BJ (cell line): ENCODE results near the gene USH1C. TPM values are rescaled to one million over a fixed set of nuclear protein-coding genes. Genes with fewer than 3 reads are reported as not detected.

Experiments used
- CTCF ChIA-PET: fragments of 350-600 bp; formaldehyde crosslinking; extraction: SDS; loops from one replicate; lab custom pipeline; 2021; ENCODE audit warnings: antibody characterized with exemption, inconsistent platforms; lab: Yijun Ruan, JAX
- POLR2A ChIA-PET: fragments of 300-600 bp; sonication (Branson Sonifier 250); formaldehyde crosslinking; extraction: SDS; loops from one replicate; lab custom pipeline; 2021; ENCODE audit warnings: antibody characterized with exemption; lab: Charles Lee
- DNase-seq: peaks from one replicate; pipeline ENCODE4 v3.0.0-alpha.2; 2011; ENCODE audit warnings: low read depth
- H3K27me3 ChIP-seq: 2 replicates; pipeline ENCODE4 v1.6.0; 2011; ENCODE audit warnings: low read length; ENCODE audit not compliant: control insufficient read depth, insufficient read depth
- H3K36me3 ChIP-seq: 2 replicates; pipeline ENCODE4 v1.5.1; 2011; ENCODE audit warnings: low read length; ENCODE audit not compliant: control insufficient read depth, insufficient read depth
- H3K4me3 ChIP-seq: 2 replicates; pipeline ENCODE4 v1.5.1; 2011; ENCODE audit warnings: low read depth, mild to moderate bottlenecking, control low read depth, low read length
- polyA plus RNA-seq: library from polyadenylated mRNA; depleted of rRNA; stranded (reverse); fragments of >200 nt; gene quantifications from 2 replicates; pipeline ENCODE4 v1.2.3, GENCODE V29; 2011
- TF ChIP-seq, protein P1 (sequence below): IDR thresholded peaks from 2 replicates; pipeline ENCODE4 v1.5.1; 2011; ENCODE audit warnings: low read depth, mild to moderate bottlenecking, control low read depth, inconsistent platforms, low read length, moderate library complexity; ENCODE audit not compliant: insufficient read depth

USH1C gene
- polyA plus RNA-seq, 1 experiment: not detected

DNA sequence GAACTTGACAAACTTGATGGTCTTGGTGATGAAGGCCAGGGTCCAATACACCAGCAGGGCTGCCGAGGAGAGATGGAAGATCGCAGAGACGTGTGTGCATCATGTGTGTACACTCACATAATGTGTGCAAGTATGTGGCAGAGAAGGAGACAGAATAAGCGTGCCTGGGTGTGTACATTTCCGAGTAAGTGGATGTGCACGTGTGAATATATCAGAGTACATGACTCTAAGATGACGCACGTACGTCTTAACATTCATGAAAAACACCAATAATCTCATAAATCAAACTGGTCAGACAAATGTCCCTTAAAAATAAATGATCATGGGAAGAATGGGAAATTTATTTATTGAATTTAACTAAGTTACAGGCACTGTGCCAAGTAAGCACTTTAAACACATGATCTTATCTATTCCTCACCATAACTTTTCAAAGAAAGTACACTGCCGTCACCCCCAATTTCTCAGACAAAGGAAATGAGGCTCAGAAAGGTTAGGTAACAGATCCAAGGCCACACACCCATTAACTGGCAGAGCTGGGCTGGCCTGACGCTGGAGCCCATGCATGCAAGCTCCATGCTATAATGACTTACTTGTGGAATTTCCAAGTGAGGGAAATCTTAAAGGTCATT lies 80.6 kb downstream of the USH1C start:
- TF ChIP-seq, protein P1, sequence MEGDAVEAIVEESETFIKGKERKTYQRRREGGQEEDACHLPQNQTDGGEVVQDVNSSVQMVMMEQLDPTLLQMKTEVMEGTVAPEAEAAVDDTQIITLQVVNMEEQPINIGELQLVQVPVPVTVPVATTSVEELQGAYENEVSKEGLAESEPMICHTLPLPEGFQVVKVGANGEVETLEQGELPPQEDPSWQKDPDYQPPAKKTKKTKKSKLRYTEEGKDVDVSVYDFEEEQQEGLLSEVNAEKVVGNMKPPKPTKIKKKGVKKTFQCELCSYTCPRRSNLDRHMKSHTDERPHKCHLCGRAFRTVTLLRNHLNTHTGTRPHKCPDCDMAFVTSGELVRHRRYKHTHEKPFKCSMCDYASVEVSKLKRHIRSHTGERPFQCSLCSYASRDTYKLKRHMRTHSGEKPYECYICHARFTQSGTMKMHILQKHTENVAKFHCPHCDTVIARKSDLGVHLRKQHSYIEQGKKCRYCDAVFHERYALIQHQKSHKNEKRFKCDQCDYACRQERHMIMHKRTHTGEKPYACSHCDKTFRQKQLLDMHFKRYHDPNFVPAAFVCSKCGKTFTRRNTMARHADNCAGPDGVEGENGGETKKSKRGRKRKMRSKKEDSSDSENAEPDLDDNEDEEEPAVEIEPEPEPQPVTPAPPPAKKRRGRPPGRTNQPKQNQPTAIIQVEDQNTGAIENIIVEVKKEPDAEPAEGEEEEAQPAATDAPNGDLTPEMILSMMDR: no peak
- ChIA-PET POLR2A (no interaction called here), CTCF (no interaction called here)
- no peaks in the 10 kb centered on the region for H3K27me3 ChIP-seq
- DNase-seq: no peak
- H3K4me3 ChIP-seq: no peak overlapping the region
- no peaks in the 10 kb centered on the region for H3K36me3 ChIP-seq

DNA sequence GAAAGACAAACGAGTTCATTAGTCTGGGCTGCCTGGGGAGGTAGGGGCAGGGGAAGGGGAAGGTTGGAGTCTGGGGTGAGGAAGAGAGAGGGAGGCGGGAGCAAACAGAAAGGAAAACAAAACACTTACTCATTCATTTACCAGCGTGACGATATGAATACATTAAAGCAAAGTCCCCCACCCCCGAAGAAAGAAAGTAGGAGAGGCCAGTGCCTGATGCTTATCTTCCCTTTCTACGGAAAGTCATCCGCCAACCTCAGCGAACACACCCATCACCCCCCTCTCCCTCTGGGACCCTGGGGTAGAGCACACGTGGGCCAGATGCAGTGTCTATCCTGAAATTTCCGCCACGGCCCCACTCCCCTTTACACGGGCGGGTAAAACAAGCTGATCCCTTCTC lies 81.3 kb downstream of the USH1C start:
- POLR2A ChIA-PET: no interaction called here
- Histone ChIP-seq H3K4me3 (no peak overlapping the region), H3K27me3 (no peaks in the 10 kb centered on the region), H3K36me3 (no peaks in the 10 kb centered on the region)
- CTCF ChIA-PET: no interaction called here
- TF ChIP-seq, protein P1: no peak
- no peak for DNase-seq

- DNase-seq: no peak
- no peaks in the 10 kb centered on the region for H3K36me3 ChIP-seq
- CTCF ChIA-PET: no interaction called here
These were observed 83.8 kb downstream of the USH1C start for GRCh38 chr11:17460406-17460805.

GRCh38 chr11:17459236-17459896 lies 84.8 kb downstream of the USH1C start:
- DNase-seq: no peak
- TF ChIP-seq, protein P1: no peak
- POLR2A ChIA-PET: no interaction called here
- peaks cover 5% of the 10 kb centered on the region for H3K27me3 ChIP-seq
- no peak overlapping the region for H3K4me3 ChIP-seq
- no peaks in the 10 kb centered on the region for H3K36me3 ChIP-seq
- CTCF ChIA-PET: no interaction called here

More at GRCh38 chr11:17460406-17460805, 83.8 kb downstream of the USH1C start:
- POLR2A ChIA-PET: no interaction called here
- Histone ChIP-seq H3K27me3 (peaks cover 2% of the 10 kb centered on the region; the same call in 1 of the 2 replicates), H3K4me3 (no peak overlapping the region)
- TF ChIP-seq, protein P1: no peak

DNA sequence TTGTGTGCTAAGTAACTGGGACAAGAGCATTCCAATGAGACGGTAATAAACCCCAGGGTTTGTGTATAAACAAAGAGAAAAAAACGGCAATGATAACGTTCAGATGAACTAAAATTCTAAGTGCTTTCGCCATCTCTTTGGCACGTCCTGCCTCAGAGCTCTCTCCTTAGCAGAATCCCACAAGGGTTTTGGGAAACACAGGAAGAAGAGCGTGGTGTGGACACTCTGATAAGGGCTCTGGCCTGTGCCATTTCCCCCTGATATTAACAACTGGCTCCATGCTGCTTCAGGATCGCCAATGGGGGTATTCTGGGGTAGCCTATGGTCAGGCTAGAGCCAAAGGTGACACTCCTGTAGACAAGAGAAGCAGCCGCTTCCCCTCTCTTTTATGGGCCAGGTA lies 85.9 kb downstream of the USH1C start:
- POLR2A ChIA-PET: no interaction called here
- Histone ChIP-seq H3K36me3 (no peaks in the 10 kb centered on the region), H3K27me3 (peaks cover 5% of the 10 kb centered on the region), H3K4me3 (no peak overlapping the region)
- no peak for DNase-seq
- TF ChIP-seq, protein P1: no peak
- CTCF ChIA-PET: no interaction called here
